Calu3 (cell line): ENCODE results near the gene FOXN3. TPM values are rescaled to one million over a fixed set of nuclear protein-coding genes. Genes with fewer than 3 reads are reported as not detected.

Experiments
- BruUV-seq: library from RNA; stranded (reverse); fragments of 400-500 nt; replicated peaks from 2 replicates; lab custom pipeline; 2021; lab: Mats Ljungman, UMichigan
- CTCF ChIA-PET: fragments of 300-600 bp; sonication (Branson Sonifier 250); formaldehyde crosslinking; loops from one replicate; lab custom pipeline; 2022; ENCODE audit warnings: antibody characterized with exemption; lab: Charles Lee
- DNase-seq: peaks from one replicate; pipeline ENCODE4 v3.0.0; 2022
- H3K27ac Mint-ChIP-seq: one replicate; pipeline ENCODE4 v1.8.0; 2022; ENCODE audit warnings: mixed read lengths; ENCODE audit not compliant: unreplicated experiment
- H3K27me3 Mint-ChIP-seq: one replicate; pipeline ENCODE4 v1.8.0; 2022; ENCODE audit warnings: mixed read lengths; ENCODE audit not compliant: unreplicated experiment
- H3K36me3 Mint-ChIP-seq: one replicate; pipeline ENCODE4 v1.8.0; 2022; ENCODE audit warnings: mild to moderate bottlenecking, moderate library complexity, mixed read lengths; ENCODE audit not compliant: insufficient read depth, unreplicated experiment
- H3K4me1 Mint-ChIP-seq: one replicate; pipeline ENCODE4 v1.8.0; 2022; ENCODE audit warnings: mild to moderate bottlenecking, low read depth, mixed read lengths; ENCODE audit not compliant: unreplicated experiment
- H3K4me3 Mint-ChIP-seq: one replicate; pipeline ENCODE4 v1.8.0; 2022; ENCODE audit warnings: mild to moderate bottlenecking, low read depth, moderate library complexity, mixed read lengths; ENCODE audit not compliant: unreplicated experiment
- H3K9me3 Mint-ChIP-seq: one replicate; pipeline ENCODE4 v1.8.0; 2022; ENCODE audit warnings: low read depth, mixed read lengths; ENCODE audit not compliant: unreplicated experiment
- CTCF ChIP-seq: fragments of 200-600 bp; IDR thresholded peaks from one replicate; pipeline ENCODE4 v1.8.0; 2022; ENCODE audit warnings: antibody characterized with exemption; ENCODE audit not compliant: unreplicated experiment
- intact Hi-C: fragments of 100-400 bp; cut with micrococcal nuclease; formaldehyde crosslinking; loops from one replicate; pipeline ENCODE4 v1.10.0; 2022; ENCODE audit not compliant: unreplicated experiment
- total RNA-seq: library from RNA; stranded (reverse); gene quantifications from 2 replicates; pipeline ENCODE4 v1.2.3, GENCODE V29; 2022

The FOXN3 gene
- total RNA-seq, 1 experiment from 2014 or later: 11.8 TPM

GRCh38 chr14:89165189-89166181 lies 251.5 kb downstream of the FOXN3 start:
- H3K27me3 Mint-ChIP-seq: no peaks in the 10 kb centered on the region
- H3K4me1 Mint-ChIP-seq: no peaks in the 10 kb centered on the region
- no TSS peak for BruUV-seq
- no peaks in the 10 kb centered on the region for H3K36me3 Mint-ChIP-seq
- TF ChIP-seq CTCF: no peak
- DNase-seq: no peak
- CTCF ChIA-PET: no interaction called here
- no peak overlapping the region for H3K27ac Mint-ChIP-seq
- intact Hi-C loops: no loop called here
- peaks cover 4% of the 10 kb centered on the region for H3K9me3 Mint-ChIP-seq
- no peak overlapping the region for H3K4me3 Mint-ChIP-seq

- no peaks in the 10 kb centered on the region for H3K4me1 Mint-ChIP-seq
- CTCF ChIA-PET: no interaction called here
- no peak overlapping the region for H3K4me3 Mint-ChIP-seq
- no peaks in the 10 kb centered on the region for H3K36me3 Mint-ChIP-seq
- no peak overlapping the region for H3K27ac Mint-ChIP-seq
- peaks cover 4% of the 10 kb centered on the region for H3K9me3 Mint-ChIP-seq
- no peaks in the 10 kb centered on the region for H3K27me3 Mint-ChIP-seq
- BruUV-seq: no TSS peak
- no peak for DNase-seq
- no peak for TF ChIP-seq CTCF
- intact Hi-C loops: no loop called here
These were observed 252.6 kb downstream of the FOXN3 start for GRCh38 chr14:89164168-89165073.

GRCh38 chr14:89163031-89163636 lies 253.9 kb downstream of the FOXN3 start:
- DNase-seq: no peak
- no peak for TF ChIP-seq CTCF
- CTCF ChIA-PET: no interaction called here
- Mint-ChIP-seq H3K4me1 (no peaks in the 10 kb centered on the region), H3K4me3 (no peak overlapping the region), H3K36me3 (no peaks in the 10 kb centered on the region), H3K27ac (no peak overlapping the region), H3K9me3 (no peaks in the 10 kb centered on the region), H3K27me3 (no peaks in the 10 kb centered on the region)
- intact Hi-C loops: no loop called here
- BruUV-seq: no TSS peak

GRCh38 chr14:89162586-89162985 lies 254.4 kb downstream of the FOXN3 start:
- intact Hi-C loops: no loop called here
- no TSS peak for BruUV-seq
- no peaks in the 10 kb centered on the region for H3K4me1 Mint-ChIP-seq
- H3K9me3 Mint-ChIP-seq: no peaks in the 10 kb centered on the region
- H3K27ac Mint-ChIP-seq: no peak overlapping the region
- CTCF ChIA-PET: no interaction called here
- no peaks in the 10 kb centered on the region for H3K27me3 Mint-ChIP-seq
- TF ChIP-seq CTCF: no peak
- no peaks in the 10 kb centered on the region for H3K36me3 Mint-ChIP-seq
- DNase-seq: no peak
- H3K4me3 Mint-ChIP-seq: no peak overlapping the region
